ENCODE measurements around the gene TDRD1.
"Not testable (repeated sequence)": the region's sequence is repeated elsewhere in the genome, so short reads cannot be mapped to it uniquely, and the experiment has no call there.

TDRD1 gene, protein sequence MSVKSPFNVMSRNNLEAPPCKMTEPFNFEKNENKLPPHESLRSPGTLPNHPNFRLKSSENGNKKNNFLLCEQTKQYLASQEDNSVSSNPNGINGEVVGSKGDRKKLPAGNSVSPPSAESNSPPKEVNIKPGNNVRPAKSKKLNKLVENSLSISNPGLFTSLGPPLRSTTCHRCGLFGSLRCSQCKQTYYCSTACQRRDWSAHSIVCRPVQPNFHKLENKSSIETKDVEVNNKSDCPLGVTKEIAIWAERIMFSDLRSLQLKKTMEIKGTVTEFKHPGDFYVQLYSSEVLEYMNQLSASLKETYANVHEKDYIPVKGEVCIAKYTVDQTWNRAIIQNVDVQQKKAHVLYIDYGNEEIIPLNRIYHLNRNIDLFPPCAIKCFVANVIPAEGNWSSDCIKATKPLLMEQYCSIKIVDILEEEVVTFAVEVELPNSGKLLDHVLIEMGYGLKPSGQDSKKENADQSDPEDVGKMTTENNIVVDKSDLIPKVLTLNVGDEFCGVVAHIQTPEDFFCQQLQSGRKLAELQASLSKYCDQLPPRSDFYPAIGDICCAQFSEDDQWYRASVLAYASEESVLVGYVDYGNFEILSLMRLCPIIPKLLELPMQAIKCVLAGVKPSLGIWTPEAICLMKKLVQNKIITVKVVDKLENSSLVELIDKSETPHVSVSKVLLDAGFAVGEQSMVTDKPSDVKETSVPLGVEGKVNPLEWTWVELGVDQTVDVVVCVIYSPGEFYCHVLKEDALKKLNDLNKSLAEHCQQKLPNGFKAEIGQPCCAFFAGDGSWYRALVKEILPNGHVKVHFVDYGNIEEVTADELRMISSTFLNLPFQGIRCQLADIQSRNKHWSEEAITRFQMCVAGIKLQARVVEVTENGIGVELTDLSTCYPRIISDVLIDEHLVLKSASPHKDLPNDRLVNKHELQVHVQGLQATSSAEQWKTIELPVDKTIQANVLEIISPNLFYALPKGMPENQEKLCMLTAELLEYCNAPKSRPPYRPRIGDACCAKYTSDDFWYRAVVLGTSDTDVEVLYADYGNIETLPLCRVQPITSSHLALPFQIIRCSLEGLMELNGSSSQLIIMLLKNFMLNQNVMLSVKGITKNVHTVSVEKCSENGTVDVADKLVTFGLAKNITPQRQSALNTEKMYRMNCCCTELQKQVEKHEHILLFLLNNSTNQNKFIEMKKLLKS

DNA sequence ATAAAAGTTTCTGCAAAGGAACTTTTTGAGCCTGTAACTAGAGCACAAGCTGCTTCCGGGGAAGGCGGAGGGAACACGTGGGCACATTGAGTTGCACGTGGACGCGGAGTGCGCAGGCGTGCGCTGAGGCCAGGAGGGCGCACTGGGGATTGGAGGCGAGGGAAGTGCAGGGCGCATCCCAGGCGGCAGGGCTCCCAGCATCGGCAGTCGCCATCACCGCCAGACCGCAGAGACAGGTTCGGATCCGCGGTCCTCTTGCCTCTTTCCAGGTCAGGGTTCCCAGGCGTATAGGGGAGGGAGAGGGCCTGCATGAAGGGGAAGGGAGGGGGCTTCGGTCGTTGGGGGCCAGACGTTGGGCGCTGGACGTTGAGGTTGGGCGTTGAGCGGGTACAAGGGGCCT is at the start of gene TDRD1:
Gene TDRD1 (plus strand): TSS at position 206 of the 400 bp plus-strand sequence. CDS start 8,479 bp downstream, outside the sequence.
- no peak for DNase-seq

DNA sequence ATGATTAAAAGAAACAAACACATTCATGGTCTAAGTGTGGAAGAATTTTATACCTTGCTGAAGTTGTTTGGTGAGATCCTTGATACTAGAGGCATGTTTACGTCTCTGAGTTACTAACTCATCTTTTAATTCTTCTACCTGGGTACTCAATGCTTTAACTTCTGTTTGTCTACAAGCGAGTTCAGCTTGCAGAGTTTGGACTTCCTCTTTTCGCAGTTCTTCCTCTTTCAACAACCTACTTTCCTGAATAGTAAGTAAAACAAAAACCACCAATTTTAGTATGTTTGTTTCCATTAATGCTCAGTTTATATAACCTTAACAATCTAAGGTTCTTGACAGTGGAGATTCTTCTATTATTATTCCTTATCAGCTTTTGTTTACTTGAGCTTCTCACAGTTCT is 48.1 kb upstream of the TDRD1 start:
- no peak for DNase-seq

DNA sequence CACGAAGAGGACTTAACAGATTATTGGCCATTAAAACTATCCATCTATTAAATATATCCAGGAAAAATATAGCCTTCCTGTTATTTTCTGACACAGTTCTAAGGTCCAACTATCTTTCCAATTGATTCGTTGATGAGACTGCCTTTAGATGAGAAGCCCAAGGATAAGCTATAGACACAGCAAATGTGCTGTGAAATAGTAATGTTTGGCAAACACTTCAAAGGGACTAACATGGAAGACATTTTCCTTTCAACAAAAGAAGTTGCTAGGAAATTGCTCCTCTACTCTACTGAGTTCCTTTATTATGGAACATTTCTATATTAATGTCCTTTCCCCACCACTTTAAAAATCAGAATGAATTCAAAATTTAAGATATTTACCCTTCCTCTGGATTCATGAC is 43.7 kb upstream of the TDRD1 start:
- no peak for DNase-seq

DNA sequence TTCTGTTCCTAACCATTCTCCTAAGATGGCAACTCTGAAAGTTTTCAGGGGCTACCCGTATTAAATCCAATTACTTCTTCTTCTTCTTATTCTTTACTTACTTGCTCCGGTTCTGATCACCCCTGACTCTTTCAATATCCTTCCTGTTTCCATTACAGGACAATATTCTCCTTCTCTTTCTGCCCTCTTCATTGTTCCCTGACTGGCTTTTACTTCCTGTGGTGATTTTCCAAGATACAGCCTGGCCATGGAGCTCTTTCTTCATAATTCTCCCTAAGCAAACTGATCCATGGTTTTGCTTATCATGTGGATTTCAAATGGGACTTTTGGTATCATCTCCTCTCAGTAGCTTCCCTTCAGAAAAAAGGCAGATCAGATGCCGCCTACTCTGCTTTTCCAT is 40.6 kb upstream of the TDRD1 start:
- no peak for DNase-seq

DNA sequence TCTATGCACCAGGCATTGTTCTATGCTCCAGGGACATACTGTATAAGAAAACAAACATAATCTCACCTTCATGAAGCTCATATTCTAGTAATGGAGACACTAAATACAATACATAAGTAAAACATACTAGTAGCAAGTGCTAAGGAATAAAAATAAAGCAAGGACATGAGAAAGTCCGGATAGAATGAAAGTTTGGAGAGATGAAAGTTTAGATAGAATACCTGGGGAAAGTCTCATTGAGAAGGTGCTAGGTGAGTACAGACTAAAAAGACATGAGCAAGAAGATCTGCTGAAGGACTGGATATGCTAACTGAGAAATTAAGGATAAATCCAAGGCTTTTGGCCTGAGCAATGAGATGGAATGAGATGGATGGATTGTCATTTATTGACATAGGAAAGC is 39.1 kb upstream of the TDRD1 start:
- no peak for DNase-seq

DNA sequence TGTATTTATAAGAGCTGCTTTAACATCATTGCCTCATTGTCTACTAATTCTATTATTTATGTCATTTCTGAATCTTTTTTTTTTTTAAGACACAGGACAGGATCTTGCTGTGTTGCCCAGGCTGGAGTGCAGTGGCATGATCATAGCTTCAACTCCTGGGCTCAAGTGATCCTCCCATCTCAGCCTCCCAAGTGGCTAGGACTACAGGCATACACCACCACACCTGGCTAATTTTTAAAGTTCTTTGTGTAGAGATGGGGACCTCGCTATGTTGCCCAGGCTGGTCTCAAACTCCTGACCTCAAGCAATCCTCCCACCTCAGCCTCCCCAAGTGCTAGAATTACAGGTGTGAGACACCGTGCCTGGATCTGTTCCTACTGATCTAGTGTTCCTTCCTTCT is 38.3 kb upstream of the TDRD1 start:
- DNase-seq, result not testable (repeated sequence)

DNA sequence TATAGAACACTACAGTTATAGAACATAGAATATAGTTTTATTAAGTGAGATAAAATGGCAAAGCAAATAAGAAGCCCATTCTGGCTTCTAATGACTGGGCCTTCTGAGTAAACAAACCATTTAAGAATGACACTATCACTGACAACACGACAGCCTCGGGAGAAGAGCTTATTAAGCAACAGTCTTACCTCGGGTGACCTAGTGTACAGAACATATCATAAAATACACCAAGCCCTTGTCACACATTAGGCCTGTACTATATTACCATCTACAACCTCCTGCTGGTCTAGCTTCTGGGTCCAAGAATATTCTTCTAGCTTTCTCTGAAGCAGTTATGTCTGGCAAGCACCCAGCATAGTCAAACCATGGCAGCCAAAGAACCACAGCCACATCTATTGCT is 37.1 kb upstream of the TDRD1 start:
- no peak for DNase-seq

DNA sequence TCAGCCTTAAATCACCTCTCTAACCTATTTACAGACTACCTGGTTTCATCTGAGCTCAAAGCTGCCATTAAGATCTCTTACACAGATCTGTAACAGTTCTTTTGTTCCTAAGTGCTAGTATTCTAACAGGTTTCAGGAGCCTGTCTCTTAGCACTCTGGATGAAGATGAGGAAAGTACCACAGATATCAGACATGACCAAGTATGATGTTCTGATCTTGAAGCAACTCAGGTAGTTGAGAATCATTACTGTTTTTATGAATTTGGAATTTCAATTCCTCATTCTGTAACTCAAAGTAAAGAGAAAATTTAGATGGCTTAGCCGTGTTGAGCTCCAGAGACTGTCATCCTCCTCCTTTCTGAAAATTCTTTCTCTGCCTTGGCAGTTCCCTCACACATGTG is 36.0 kb upstream of the TDRD1 start:
- DNase-seq, result no peak

DNA sequence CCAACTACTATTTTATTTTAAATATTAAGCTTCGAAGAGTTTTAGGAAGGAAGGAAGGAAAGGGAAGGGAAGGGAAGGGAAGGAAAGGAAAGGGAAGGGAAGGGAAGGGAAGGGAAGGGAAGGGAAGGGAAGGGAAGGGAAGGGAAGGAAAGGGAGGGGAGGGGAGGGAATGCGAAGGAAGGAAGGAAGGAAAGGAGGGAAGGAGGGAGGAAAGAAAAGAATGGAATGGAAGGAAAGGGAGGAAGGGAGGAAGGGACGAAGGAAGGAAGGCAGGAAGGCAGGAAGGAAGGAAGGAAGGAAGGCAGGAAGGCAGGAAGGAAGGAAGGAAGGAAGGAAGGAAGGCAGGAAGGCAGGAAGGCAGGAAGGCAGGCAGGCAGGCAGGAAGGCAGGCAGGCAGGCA is 29.7 kb upstream of the TDRD1 start:
- not testable (repeated sequence) for DNase-seq

DNA sequence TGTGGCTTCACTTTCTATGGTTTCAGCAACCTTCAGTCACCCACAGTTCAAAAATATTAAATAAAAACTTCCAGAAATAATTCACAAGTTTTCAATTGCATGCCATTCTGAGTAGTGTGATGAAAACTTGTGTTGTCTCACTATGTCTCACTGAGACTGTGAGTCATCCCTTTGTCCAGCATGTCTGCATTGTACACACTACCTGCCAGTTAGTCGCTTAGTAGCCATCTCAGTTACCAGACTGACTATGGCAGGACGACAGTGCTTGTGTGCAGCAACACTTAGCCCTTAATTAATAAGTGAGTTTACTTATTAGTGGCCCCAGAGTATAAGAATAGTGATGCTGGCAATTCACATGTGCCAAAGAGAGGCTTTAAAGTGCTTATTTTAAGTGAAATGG is 27.7 kb upstream of the TDRD1 start:
- no peak for DNase-seq

DNA sequence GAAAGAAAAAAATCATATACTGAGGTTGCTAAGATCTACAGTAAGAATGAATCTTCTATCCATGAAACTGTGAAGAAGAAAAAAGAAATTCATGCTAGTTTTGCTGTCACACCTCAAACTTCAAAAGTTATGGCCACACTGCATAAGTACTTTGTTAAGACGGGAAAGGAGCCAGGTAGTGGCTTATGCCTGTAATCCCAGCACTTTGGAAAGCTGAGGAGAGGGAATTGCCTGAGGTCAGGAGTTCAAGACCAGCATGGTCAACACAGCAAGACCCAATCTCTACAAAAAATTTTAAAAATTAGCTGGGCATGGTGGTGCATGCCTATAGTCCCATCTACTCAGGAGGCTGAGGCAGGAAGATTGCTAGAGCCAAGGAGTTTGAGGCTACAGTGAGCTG is 27.3 kb upstream of the TDRD1 start:
- no peak for DNase-seq

DNA sequence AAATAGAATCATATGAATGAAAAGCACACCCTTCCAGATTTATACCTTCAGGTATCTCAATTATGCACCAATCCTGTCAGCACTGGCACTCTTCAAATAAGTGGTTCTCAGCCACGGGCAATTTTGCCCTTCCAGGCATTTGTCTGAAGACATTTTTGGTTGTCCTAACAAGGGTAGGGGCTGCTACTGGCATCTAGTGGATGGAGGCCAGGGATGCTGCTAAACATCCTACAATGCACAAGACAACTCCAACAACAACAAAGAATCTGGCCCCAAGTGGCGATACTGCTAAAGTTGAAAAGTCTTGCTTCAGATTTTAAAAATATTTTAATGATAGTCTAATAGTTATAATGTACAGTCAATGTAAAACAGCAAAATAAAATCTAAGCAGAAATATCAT is 21.2 kb upstream of the TDRD1 start:
- DNase-seq, result no peak

DNA sequence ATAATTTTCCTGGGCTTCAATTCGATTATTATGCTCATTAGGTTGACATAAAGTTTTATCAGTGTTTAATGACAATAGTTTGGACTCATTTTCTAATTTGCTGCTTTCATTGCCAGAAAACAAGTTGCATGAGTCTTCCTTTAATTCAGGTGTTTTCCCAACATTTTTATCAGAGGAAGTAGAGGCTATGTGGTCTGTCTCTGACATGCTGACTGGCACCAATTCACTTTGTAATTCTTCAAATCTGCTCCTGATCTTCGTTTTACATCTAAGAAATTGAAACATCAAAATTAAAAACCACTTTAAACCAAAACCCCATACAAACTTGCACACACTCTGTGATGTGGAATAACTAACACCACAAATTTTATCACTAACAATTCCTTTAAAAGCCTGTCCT is 16.1 kb upstream of the TDRD1 start:
- DNase-seq, result no peak

DNA sequence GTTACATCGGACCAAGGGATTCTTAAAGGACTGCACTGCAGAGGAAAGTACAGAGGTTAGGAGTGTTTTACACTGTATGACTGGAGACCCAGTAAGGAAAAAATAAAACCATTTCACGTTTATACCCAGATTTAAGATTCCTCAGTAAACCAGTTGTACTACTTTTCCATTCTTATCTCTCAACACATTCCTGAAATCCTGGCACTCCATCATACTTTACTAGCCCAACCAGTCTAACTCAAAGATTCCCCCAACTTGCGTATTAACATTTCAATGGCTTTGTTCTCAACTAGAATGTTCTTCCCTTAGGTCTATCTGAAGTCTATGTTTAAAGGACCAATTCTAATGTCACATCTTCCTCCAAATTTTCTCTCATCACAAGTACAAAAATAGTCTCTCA is 13.1 kb upstream of the TDRD1 start:
- DNase-seq, result no peak

DNA sequence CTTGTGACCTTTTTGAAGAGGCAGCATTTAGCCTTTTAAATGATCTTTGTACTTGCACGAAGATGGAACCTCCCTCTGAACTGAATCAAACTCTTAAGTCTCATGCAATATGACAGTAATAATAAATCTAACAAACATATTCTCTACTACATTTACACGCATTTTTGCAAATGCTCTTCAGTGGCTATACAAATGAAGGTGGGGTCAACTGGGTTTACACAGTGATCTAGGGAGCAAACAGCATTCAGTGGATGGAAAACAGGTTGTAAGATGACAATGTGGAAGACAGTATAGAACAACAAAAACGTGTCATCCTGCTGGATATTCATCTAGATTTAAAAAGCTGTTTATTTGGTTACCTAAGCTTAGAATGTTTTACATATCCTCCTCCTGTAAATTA is 12.7 kb upstream of the TDRD1 start:
- DNase-seq, result no peak

DNA sequence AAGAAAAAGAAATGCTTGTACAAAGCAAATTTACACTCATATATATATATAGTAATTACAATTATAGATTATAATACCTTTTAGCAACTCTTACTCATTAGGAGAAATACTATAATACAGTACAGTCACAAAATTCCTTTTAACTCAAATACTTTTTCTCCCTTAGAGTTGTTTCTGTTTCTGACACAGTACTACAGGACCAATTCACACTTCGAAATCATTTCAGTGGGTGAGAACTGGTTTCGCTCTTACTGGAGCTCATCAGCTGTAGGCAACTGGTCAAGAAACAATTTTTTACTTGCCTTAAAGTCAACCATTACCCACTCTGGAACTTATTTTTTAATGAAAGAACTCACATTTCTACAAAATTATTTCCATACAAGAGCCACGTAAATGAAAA is 11.2 kb upstream of the TDRD1 start:
- DNase-seq, result no peak

DNA sequence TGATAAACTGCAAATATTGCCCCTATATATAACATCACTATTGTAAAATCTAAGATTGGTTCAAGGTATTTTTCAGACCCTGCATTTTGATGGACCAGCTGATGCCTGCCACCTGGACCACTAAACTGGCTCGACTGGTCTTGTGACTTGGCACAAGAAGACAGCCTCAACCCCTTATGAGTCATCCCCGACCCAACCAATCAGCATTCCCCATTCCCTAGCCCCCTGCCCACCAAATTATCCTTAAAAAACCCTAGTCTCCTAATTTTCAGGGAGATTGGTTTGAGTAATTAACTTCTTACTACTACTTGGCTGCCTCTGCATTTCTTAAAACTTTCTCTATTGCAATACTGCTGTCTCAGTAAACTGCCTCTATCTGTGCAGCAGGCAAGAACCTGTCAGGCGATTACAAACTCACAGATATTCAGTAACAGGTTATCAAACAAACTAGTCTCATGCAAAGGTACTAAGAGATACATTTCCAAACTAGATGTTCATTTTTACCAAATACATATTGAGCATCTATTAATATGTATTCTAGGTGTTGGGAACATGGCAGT is 10.6 kb upstream of the TDRD1 start:
- DNase-seq, result no peak

DNA sequence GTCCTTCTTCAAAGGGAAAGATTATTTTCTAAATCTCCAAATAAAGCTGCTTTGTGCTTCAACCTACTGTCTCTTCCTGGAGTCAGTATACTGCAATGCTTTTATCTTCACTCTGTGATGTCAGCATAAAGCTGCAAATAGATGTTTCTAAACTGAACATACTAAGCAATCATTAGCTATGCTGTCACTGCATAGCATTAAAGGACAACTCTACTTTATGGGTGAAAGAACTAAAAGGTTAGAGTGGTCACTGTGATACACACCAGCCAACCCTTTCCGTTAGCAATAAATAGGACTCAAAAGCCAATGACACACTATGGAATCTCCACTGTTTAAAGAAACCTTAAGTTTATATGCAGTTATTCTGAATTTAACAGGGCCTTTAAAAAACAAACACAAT is 6.9 kb upstream of the TDRD1 start:
- DNase-seq, result no peak

DNA sequence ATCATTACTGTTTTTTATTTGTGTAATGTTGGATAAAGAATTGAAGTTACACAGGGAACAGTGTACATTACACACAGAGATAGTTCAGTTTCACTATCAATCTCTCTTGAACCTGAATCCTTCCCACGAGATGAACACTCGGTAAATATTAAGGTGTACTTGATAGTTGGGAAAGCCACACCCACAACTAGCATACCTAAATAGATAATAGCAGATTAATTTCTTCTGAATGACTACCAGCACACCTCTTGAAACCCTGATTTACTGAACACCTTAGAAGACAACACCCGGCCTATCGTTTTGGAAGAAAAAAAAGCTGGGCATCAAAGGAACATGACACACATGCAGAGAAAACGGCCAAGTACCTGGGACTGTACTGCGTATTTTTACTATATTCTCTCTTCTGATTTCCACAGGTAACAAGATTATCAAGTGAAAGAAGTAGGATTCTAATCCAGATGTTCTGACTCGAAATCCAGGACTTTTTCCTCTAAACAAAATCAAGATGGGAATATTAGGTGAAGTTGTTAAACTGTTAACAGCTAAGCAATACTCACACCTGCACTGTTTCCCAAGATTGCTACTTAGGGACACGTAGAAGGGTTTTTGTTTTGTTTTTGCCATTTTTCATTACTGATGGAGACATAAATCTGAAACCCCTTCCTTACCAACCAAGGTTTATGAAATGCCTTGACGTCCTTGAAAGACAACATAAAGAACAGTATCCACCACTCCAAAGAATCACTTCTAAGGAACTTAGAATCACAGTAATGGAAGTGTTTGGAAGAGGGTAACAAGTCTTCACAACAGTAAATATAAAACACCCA is 6.2 kb upstream of the TDRD1 start:
- peak in 1 of 2 donors; percentile 24 for DNase-seq

DNA sequence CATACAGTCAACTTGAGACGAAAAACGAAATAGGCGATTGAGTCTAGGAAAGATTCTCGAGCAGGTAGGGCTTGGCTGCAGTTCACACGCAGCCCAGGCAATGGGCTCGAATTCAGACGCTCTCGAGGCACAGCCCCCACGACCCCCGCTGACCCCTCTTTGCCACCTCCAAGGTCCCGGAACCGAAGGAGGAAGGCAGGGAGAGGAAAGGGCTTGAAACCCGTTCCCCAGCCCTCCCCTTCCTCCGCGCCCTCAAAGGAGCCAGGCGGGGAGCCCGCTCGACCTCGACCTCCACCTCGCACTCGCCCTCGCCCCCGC is 5.6 kb upstream of the TDRD1 start:
- DNase-seq, result no peak

DNA sequence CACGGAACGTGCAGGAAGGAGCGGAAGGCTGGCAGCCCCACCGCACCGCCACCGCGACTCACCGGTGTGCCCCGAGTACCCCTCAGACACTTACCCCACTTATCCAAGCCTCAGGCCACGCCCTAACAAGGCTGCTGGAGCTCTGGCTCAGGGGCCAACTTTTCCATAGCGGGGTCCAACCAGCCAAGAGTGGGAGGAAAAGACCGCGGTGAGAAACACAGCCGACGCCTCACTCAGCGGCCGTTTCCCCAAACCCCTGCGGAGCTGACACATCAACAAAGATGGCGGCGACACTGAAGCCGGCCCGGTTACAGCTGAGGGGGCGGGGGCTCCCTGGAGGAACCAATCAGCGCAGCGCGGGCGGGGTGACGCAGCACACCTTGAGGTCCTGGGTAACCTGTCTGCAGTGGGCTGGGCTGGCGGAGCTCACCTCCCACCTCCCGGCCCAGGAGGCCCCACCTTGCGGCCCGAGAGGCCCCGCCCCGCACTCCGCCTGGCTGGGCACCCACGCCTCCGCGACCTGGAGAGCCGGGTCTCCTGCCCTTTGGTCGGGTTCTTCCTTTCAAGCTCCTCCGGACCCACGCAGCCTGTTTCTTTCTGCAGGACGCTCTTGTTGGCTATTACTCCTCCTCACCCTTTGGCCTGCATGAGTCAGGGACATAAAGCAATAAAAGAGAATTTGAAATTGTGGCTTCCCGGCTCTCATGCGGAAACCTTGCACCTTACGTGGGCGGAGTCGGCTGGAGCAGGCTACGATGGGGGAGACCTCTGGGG is 5.0 kb upstream of the TDRD1 start, which contains the start of gene CCDC186:
Gene CCDC186 (minus strand): TSS at position 283 of the 774 bp plus-strand sequence. CDS start 10,935 bp downstream, outside the sequence.
- peak; percentile 98 for DNase-seq
